GM23338 (cell line): ENCODE results near the gene USP51. TPM values are rescaled to one million over a fixed set of nuclear protein-coding genes. Genes with fewer than 3 reads are reported as not detected.

Experiments used
- ATAC-seq: fragments of 200-7000 bp; cut with Tn5 transposase; 3 replicates; pipeline ENCODE4 v1.9.1; 2020
- DNase-seq: peaks from one replicate; pipeline ENCODE4 v3.0.0-alpha.2; 2015; ENCODE audit warnings: low spot score
- H2AFZ ChIP-seq: fragments of 200-600 bp; sonication (generic); 2 replicates; pipeline ENCODE4 v1.8.0; 2016; ENCODE audit warnings: antibody characterized with exemption, mild to moderate bottlenecking, moderate library complexity
- H3F3A ChIP-seq: fragments of 200-600 bp; sonication (generic); replicated peaks from 2 replicates; pipeline ENCODE4 v1.8.0; 2017; ENCODE audit warnings: antibody characterized with exemption, mixed run types, low read depth
- H3K27ac ChIP-seq: fragments of 200-600 bp; sonication (generic); 2 replicates; pipeline ENCODE4 v1.6.1; 2016; ENCODE audit warnings: low read depth
- H3K27me3 ChIP-seq: fragments of 200-600 bp; sonication (generic); 2 replicates; pipeline ENCODE4 v1.8.0; 2016; ENCODE audit warnings: mild to moderate bottlenecking, mixed run types, moderate library complexity; ENCODE audit not compliant: insufficient read depth
- H3K36me3 ChIP-seq: fragments of 200-600 bp; sonication (generic); 2 replicates; pipeline ENCODE4 v1.8.0; 2016; ENCODE audit warnings: mild to moderate bottlenecking; ENCODE audit not compliant: insufficient read depth
- H3K4me1 ChIP-seq: fragments of 200-600 bp; sonication (generic); 2 replicates; pipeline ENCODE4 v1.8.0; 2016; ENCODE audit warnings: mild to moderate bottlenecking, moderate library complexity; ENCODE audit not compliant: insufficient read depth
- H3K4me2 ChIP-seq: fragments of 200-600 bp; sonication (generic); 2 replicates; pipeline ENCODE4 v1.7.1; 2017; ENCODE audit warnings: mixed run types
- H3K4me3 ChIP-seq: fragments of 200-600 bp; sonication (generic); 2 replicates; pipeline ENCODE4 v1.6.1; 2016; ENCODE audit warnings: mixed run types
- H3K79me2 ChIP-seq: fragments of 200-600 bp; sonication (generic); replicated peaks from 2 replicates; pipeline ENCODE4 v1.8.0; 2017; ENCODE audit warnings: mild to moderate bottlenecking; ENCODE audit not compliant: insufficient read depth
- H3K9me2 ChIP-seq: fragments of 200-600 bp; sonication (generic); 2 replicates; pipeline ENCODE4 v1.8.0; 2017; ENCODE audit not compliant: insufficient read depth
- H4K20me1 ChIP-seq: fragments of 200-600 bp; sonication (generic); replicated peaks from 2 replicates; pipeline ENCODE4 v1.8.0; 2017; ENCODE audit warnings: mild to moderate bottlenecking; ENCODE audit not compliant: insufficient read depth
- H3K27ac Mint-ChIP-seq: 2 replicates; pipeline ENCODE4 v1.8.0; 2020; ENCODE audit warnings: inconsistent platforms, mild to moderate bottlenecking, moderate library complexity, mixed read lengths
- H3K27me3 Mint-ChIP-seq: 3 replicates; pipeline ENCODE4 v1.8.0; 2022; ENCODE audit warnings: low read depth, mild to moderate bottlenecking, moderate library complexity, mixed read lengths, inconsistent platforms; ENCODE audit not compliant: insufficient read depth, poor library complexity
- H3K36me3 Mint-ChIP-seq: 3 replicates; pipeline ENCODE4 v1.8.0; 2021; ENCODE audit warnings: low read depth, mild to moderate bottlenecking, inconsistent platforms, moderate library complexity, mixed read lengths
- H3K4me1 Mint-ChIP-seq: 3 replicates; pipeline ENCODE4 v1.8.0; 2020; ENCODE audit warnings: mild to moderate bottlenecking, inconsistent platforms, mixed read lengths
- H3K4me3 Mint-ChIP-seq: 3 replicates; pipeline ENCODE4 v1.8.0; 2021; ENCODE audit warnings: moderate library complexity, mild to moderate bottlenecking, inconsistent platforms, mixed read lengths
- H3K9me3 Mint-ChIP-seq: 3 replicates; pipeline ENCODE4 v1.8.0; 2020; ENCODE audit warnings: moderate library complexity, mild to moderate bottlenecking, inconsistent platforms, mixed read lengths
- CREB1 ChIP-seq: fragments of 250-450 bp; sonication (Bioruptor Pico); IDR thresholded peaks from 2 replicates; pipeline ENCODE4 v1.5.0; 2020; ENCODE audit warnings: low read depth, mild to moderate bottlenecking, moderate library complexity
- ETS1 ChIP-seq: IDR thresholded peaks from 2 replicates; pipeline ENCODE4 v1.6.1; 2016; ENCODE audit warnings: antibody characterized with exemption
- EZH2 ChIP-seq: fragments of 200-600 bp; sonication (generic); IDR thresholded peaks from one replicate; pipeline ENCODE4 v1.8.0; 2017; ENCODE audit warnings: antibody characterized with exemption, mild to moderate bottlenecking, low read depth; ENCODE audit not compliant: unreplicated experiment
- EZH2phosphoT487 ChIP-seq: fragments of 200-600 bp; sonication (generic); IDR thresholded peaks from one replicate; pipeline ENCODE4 v1.8.1; 2018; ENCODE audit warnings: antibody characterized with exemption; ENCODE audit not compliant: unreplicated experiment
- JUNB ChIP-seq: IDR thresholded peaks from one replicate; pipeline ENCODE4 v1.6.1; 2016; ENCODE audit warnings: antibody characterized with exemption; ENCODE audit not compliant: unreplicated experiment
- NANOG ChIP-seq: IDR thresholded peaks from 2 replicates; pipeline ENCODE4 v1.6.1; 2016; ENCODE audit warnings: antibody characterized with exemption, borderline replicate concordance
- POLR2AphosphoS5 ChIP-seq: IDR thresholded peaks from 2 replicates; pipeline ENCODE4 v1.6.1; 2016; ENCODE audit warnings: antibody characterized with exemption, low read depth
- STAT1 ChIP-seq: IDR thresholded peaks from one replicate; pipeline ENCODE4 v1.6.1; 2016; ENCODE audit warnings: antibody characterized with exemption; ENCODE audit not compliant: unreplicated experiment
- ZNF114 ChIP-seq: fragments of 250-450 bp; sonication (Bioruptor Pico); IDR thresholded peaks from 2 replicates; pipeline ENCODE4 v1.5.0; 2020; ENCODE audit warnings: mild to moderate bottlenecking, moderate library complexity
- ZNF331 ChIP-seq: fragments of 250-450 bp; sonication (Bioruptor Pico); IDR thresholded peaks from 2 replicates; pipeline ENCODE4 v1.5.0; 2020; ENCODE audit warnings: low read depth, mild to moderate bottlenecking, moderate library complexity
- polyA plus RNA-seq: library from polyadenylated mRNA; unstranded; fragments of >200 nt; fragmentation: Nextera tagmentation; extraction: Ambion mirVana; gene quantifications from 2 replicates; pipeline ENCODE4 v1.2.1, GENCODE V29; 2016
- total RNA-seq: library from RNA; depleted of rRNA; stranded (reverse); fragments of >200 nt; shearing (Covaris generic); gene quantifications from 2 replicates; pipeline ENCODE4 v1.2.3, GENCODE V29; 2014
- TF ChIP-seq, protein P1 (sequence below): fragments of 250-450 bp; sonication (Bioruptor Pico); IDR thresholded peaks from 2 replicates; pipeline ENCODE4 v1.5.0; 2020; ENCODE audit warnings: mild to moderate bottlenecking, moderate library complexity
- TF ChIP-seq, protein P2 (sequence below), 2 experiments: fragments of 200-600 bp in 1 of 2; sonication (generic) in 1 of 2; conservative IDR thresholded peaks; 2 replicates each; pipeline versions ENCODE4 v1.5.1 to v1.6.1; 2016 to 2017; ENCODE audit warnings: antibody characterized with exemption in 2 of 2, low read depth in 2 of 2, mild to moderate bottlenecking in 2 of 2, moderate library complexity in 1 of 2
- TF ChIP-seq, protein P3 (sequence below): IDR thresholded peaks from one replicate; pipeline ENCODE4 v1.6.1; 2018; ENCODE audit warnings: antibody characterized with exemption; ENCODE audit not compliant: unreplicated experiment

The USP51 gene
- total and polyA plus RNA-seq, 2 experiments from 2014 or later = 3.5 to 5.5 TPM

DNA sequence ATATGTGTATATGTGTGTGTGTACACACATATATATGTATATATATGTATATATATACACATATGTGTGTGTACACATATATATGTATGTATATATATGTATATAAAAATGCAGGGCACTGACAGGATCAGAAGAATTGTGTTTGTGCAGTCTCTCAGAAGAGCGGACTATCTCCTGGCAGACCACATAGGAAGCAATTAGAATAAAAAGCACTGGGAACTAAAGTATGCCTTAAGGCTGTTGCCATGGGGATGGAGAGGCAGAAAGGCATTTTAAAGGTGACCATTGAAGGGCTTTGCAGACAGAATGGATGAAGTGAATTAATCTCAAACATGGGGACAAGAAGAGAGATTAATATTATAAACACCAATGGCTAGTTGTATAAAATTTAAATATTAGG lies 33.7 kb upstream of the USP51 start:
- Histone ChIP-seq H2AFZ (no peak overlapping the region), H3F3A (no peaks in the 10 kb centered on the region), H3K36me3 (no peaks in the 10 kb centered on the region), H3K79me2 (no peaks in the 10 kb centered on the region), H3K27ac (no peak overlapping the region), H3K4me2 (no peak overlapping the region), H3K4me1 (peaks cover 2% of the 10 kb centered on the region; the same call in 1 of the 2 replicates), H3K4me3 (no peak overlapping the region), H3K9me2 (no peaks in the 10 kb centered on the region), H3K27me3 (no peaks in the 10 kb centered on the region), H4K20me1 (no peaks in the 10 kb centered on the region)
- ATAC-seq (no peak), DNase-seq (no peak)
- Mint-ChIP-seq H3K4me3 (no peak overlapping the region), H3K9me3 (no peaks in the 10 kb centered on the region), H3K36me3 (no peaks in the 10 kb centered on the region), H3K27ac (no peak overlapping the region), H3K4me1 (peaks cover 4% of the 10 kb centered on the region; the same call in 1 of the 3 replicates), H3K27me3 (peaks cover 4% of the 10 kb centered on the region)
- TF ChIP-seq ZNF114 (CRISPR knock-in tag) (no peak), STAT1 (no peak), NANOG (no peak), JUNB (no peak), CREB1 (CRISPR knock-in tag) (no peak), ETS1 (no peak), EZH2 (no peak), EZH2phosphoT487 (no peak), POLR2AphosphoS5 (no peak), ZNF331 (no peak)
- TF ChIP-seq, protein P1, sequence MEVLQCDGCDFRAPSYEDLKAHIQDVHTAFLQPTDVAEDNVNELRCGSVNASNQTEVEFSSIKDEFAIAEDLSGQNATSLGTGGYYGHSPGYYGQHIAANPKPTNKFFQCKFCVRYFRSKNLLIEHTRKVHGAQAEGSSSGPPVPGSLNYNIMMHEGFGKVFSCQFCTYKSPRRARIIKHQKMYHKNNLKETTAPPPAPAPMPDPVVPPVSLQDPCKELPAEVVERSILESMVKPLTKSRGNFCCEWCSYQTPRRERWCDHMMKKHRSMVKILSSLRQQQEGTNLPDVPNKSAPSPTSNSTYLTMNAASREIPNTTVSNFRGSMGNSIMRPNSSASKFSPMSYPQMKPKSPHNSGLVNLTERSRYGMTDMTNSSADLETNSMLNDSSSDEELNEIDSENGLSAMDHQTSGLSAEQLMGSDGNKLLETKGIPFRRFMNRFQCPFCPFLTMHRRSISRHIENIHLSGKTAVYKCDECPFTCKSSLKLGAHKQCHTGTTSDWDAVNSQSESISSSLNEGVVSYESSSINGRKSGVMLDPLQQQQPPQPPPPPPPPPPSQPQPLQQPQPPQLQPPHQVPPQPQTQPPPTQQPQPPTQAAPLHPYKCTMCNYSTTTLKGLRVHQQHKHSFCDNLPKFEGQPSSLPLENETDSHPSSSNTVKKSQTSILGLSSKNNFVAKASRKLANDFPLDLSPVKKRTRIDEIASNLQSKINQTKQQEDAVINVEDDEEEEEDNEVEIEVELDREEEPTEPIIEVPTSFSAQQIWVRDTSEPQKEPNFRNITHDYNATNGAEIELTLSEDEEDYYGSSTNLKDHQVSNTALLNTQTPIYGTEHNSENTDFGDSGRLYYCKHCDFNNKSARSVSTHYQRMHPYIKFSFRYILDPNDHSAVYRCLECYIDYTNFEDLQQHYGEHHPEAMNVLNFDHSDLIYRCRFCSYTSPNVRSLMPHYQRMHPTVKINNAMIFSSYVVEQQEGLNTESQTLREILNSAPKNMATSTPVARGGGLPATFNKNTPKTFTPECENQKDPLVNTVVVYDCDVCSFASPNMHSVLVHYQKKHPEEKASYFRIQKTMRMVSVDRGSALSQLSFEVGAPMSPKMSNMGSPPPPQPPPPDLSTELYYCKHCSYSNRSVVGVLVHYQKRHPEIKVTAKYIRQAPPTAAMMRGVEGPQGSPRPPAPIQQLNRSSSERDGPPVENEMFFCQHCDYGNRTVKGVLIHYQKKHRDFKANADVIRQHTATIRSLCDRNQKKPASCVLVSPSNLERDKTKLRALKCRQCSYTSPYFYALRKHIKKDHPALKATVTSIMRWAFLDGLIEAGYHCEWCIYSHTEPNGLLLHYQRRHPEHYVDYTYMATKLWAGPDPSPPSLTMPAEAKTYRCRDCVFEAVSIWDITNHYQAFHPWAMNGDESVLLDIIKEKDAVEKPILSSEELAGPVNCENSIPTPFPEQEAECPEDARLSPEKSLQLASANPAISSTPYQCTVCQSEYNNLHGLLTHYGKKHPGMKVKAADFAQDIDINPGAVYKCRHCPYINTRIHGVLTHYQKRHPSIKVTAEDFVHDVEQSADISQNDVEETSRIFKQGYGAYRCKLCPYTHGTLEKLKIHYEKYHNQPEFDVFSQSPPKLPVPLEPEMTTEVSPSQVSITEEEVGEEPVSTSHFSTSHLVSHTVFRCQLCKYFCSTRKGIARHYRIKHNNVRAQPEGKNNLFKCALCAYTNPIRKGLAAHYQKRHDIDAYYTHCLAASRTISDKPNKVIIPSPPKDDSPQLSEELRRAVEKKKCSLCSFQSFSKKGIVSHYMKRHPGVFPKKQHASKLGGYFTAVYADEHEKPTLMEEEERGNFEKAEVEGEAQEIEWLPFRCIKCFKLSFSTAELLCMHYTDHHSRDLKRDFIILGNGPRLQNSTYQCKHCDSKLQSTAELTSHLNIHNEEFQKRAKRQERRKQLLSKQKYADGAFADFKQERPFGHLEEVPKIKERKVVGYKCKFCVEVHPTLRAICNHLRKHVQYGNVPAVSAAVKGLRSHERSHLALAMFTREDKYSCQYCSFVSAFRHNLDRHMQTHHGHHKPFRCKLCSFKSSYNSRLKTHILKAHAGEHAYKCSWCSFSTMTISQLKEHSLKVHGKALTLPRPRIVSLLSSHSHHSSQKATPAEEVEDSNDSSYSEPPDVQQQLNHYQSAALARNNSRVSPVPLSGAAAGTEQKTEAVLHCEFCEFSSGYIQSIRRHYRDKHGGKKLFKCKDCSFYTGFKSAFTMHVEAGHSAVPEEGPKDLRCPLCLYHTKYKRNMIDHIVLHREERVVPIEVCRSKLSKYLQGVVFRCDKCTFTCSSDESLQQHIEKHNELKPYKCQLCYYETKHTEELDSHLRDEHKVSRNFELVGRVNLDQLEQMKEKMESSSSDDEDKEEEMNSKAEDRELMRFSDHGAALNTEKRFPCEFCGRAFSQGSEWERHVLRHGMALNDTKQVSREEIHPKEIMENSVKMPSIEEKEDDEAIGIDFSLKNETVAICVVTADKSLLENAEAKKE (CRISPR knock-in tag) = no peak
- TF ChIP-seq, protein P2, sequence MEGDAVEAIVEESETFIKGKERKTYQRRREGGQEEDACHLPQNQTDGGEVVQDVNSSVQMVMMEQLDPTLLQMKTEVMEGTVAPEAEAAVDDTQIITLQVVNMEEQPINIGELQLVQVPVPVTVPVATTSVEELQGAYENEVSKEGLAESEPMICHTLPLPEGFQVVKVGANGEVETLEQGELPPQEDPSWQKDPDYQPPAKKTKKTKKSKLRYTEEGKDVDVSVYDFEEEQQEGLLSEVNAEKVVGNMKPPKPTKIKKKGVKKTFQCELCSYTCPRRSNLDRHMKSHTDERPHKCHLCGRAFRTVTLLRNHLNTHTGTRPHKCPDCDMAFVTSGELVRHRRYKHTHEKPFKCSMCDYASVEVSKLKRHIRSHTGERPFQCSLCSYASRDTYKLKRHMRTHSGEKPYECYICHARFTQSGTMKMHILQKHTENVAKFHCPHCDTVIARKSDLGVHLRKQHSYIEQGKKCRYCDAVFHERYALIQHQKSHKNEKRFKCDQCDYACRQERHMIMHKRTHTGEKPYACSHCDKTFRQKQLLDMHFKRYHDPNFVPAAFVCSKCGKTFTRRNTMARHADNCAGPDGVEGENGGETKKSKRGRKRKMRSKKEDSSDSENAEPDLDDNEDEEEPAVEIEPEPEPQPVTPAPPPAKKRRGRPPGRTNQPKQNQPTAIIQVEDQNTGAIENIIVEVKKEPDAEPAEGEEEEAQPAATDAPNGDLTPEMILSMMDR (conservative IDR thresholded peaks at IDR 0.05; ENCODE audit: low read depth in 2 of 2) = no peak
- TF ChIP-seq, protein P3, sequence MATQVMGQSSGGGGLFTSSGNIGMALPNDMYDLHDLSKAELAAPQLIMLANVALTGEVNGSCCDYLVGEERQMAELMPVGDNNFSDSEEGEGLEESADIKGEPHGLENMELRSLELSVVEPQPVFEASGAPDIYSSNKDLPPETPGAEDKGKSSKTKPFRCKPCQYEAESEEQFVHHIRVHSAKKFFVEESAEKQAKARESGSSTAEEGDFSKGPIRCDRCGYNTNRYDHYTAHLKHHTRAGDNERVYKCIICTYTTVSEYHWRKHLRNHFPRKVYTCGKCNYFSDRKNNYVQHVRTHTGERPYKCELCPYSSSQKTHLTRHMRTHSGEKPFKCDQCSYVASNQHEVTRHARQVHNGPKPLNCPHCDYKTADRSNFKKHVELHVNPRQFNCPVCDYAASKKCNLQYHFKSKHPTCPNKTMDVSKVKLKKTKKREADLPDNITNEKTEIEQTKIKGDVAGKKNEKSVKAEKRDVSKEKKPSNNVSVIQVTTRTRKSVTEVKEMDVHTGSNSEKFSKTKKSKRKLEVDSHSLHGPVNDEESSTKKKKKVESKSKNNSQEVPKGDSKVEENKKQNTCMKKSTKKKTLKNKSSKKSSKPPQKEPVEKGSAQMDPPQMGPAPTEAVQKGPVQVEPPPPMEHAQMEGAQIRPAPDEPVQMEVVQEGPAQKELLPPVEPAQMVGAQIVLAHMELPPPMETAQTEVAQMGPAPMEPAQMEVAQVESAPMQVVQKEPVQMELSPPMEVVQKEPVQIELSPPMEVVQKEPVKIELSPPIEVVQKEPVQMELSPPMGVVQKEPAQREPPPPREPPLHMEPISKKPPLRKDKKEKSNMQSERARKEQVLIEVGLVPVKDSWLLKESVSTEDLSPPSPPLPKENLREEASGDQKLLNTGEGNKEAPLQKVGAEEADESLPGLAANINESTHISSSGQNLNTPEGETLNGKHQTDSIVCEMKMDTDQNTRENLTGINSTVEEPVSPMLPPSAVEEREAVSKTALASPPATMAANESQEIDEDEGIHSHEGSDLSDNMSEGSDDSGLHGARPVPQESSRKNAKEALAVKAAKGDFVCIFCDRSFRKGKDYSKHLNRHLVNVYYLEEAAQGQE = no peak
